HepG2 (cell line): Measurements from ENCODE around the gene RPL4. TPM values are rescaled to one million over a fixed set of nuclear protein-coding genes. Genes with fewer than 3 reads are reported as not detected.
A peak's percentile ranks its signal among the peaks of the same experiment; 100 is the strongest.

Source experiments
- ARID4A ChIP-seq: sonication (generic); formaldehyde crosslinking; IDR thresholded peaks from 2 replicates; pipeline ENCODE4 v1.5.0; 2020; ENCODE audit warnings: mild to moderate bottlenecking, missing genetic modification reagents, borderline replicate concordance
- ETV6 ChIP-seq: sonication (generic); formaldehyde crosslinking; conservative IDR thresholded peaks from 2 replicates; pipeline ENCODE4 v1.4.0; 2020; ENCODE audit warnings: missing genetic modification reagents
- MYPOP ChIP-seq: sonication (generic); formaldehyde crosslinking; IDR thresholded peaks from 2 replicates; pipeline ENCODE4 v1.8.1; 2023; ENCODE audit warnings: mild to moderate bottlenecking, moderate library complexity, missing genetic modification reagents
- NFRKB ChIP-seq: fragments of 450-650 bp; IDR thresholded peaks from 2 replicates; pipeline ENCODE4 v1.6.1; 2017
- PAWR ChIP-seq: sonication (generic); formaldehyde crosslinking; IDR thresholded peaks from 2 replicates; pipeline ENCODE4 v1.4.0; 2020; ENCODE audit warnings: missing genetic modification reagents, mild to moderate bottlenecking, borderline replicate concordance
- PHF5A ChIP-seq: IDR thresholded peaks from one replicate; pipeline ENCODE4 v1.6.1; 2018; ENCODE audit warnings: low read depth, missing genetic modification reagents; ENCODE audit not compliant: unreplicated experiment
- RFXAP ChIP-seq: sonication (generic); formaldehyde crosslinking; IDR thresholded peaks from 2 replicates; pipeline ENCODE4 v1.4.0; 2020; ENCODE audit warnings: missing genetic modification reagents, borderline replicate concordance
- SETDB1 ChIP-seq: sonication (generic); formaldehyde crosslinking; IDR thresholded peaks from 2 replicates; pipeline ENCODE4 v1.5.1; 2020; ENCODE audit warnings: missing genetic modification reagents, mild to moderate bottlenecking, borderline replicate concordance
- SIN3B ChIP-seq: fragments of 150-350 bp; IDR thresholded peaks from 2 replicates; pipeline ENCODE4 v1.6.1; 2014; ENCODE audit warnings: low read length
- SRF ChIP-seq: IDR thresholded peaks from 2 replicates; pipeline ENCODE4 v1.6.1; 2011; ENCODE audit warnings: mild to moderate bottlenecking, low read depth, low read length, moderate library complexity
- ZBTB40 ChIP-seq, 2 experiments: fragments of 450-650 bp in 1 of 2; sonication (generic) in 1 of 2; formaldehyde crosslinking in 1 of 2; IDR thresholded peaks; 2 replicates each; pipeline versions ENCODE4 v1.6.1 to v1.8.0; 2016 to 2022; ENCODE audit warnings: antibody characterized with exemption in 1 of 2, mild to moderate bottlenecking in 1 of 2, missing genetic modification reagents in 1 of 2
- ZSCAN30 ChIP-seq: sonication (generic); formaldehyde crosslinking; IDR thresholded peaks from 2 replicates; pipeline ENCODE4 v1.5.0; 2020; ENCODE audit warnings: mild to moderate bottlenecking, missing genetic modification reagents
- polyA plus RNA-seq, 8 experiments: library from polyadenylated mRNA; depleted of rRNA in 3 of 8; stranded (reverse) in 7 of 8; unstranded in 1 of 8; fragments of >200 nt; fragmentation: Illumina TruSeq in 4 of 8; extraction: Trizol in 4 of 8; gene quantifications; 2 replicates each; pipeline versions ENCODE4 v1.2.1 to v1.2.3, GENCODE V29; 2011 to 2016; ENCODE audit warnings: low read depth in 4 of 8, missing spikeins in 1 of 8, mixed read lengths in 1 of 8; ENCODE audit not compliant: insufficient read depth in 1 of 8
- total RNA-seq, 5 experiments: library from RNA; depleted of rRNA; stranded (reverse); fragments of >200 nt; fragmentation: Illumina TruSeq; extraction: Trizol; gene quantifications; 2 replicates each; pipeline ENCODE4 v1.2.3, GENCODE V29; 2016; ENCODE audit warnings: low read depth in 1 of 5

Gene RPL4
- total and polyA plus RNA-seq, 2 of the 13 experiments (the other 11 are each of a cell fraction or from before 2014, with no cell fraction given): 3,630 to 3,960 TPM

- no peak for TF ChIP-seq ZSCAN30 (CRISPR knock-in tag)
- TF ChIP-seq SRF: peak; percentile 59; the same call in 1 of the 2 replicates
- TF ChIP-seq SIN3B: peak; percentile 72
- TF ChIP-seq NFRKB: no peak
- TF ChIP-seq ZBTB40 (IDR thresholded peaks at IDR 0.05): no peak
- no peak; the same call in 1 of the 2 replicates for TF ChIP-seq ZBTB40 (CRISPR knock-in tag; IDR thresholded peaks at IDR 0.05)
- TF ChIP-seq SETDB1 (CRISPR knock-in tag): no peak
- peak; percentile 71; the same call in 1 of the 2 replicates for TF ChIP-seq MYPOP (CRISPR knock-in tag)
- TF ChIP-seq PHF5A (CRISPR knock-in tag): no peak
- no peak for TF ChIP-seq RFXAP (CRISPR knock-in tag)
- TF ChIP-seq ARID4A (CRISPR knock-in tag): peak; percentile 99
- no peak for TF ChIP-seq PAWR (CRISPR knock-in tag)
- peak; percentile 92 for TF ChIP-seq ETV6 (CRISPR knock-in tag)
Observed at GRCh38 chr15:66497502-66498455, 6.9 kb downstream of the RPL4 start, which contains the start of gene SNAPC5 (continued).
